H1 (cell line): ENCODE results near the gene JDP2. TPM values are rescaled to one million over a fixed set of nuclear protein-coding genes. Genes with fewer than 3 reads are reported as not detected.

Source experiments
- CTCF ChIA-PET: fragments of 300-600 bp; sonication (Branson Sonifier 250); formaldehyde crosslinking; loops from one replicate; lab custom pipeline; 2021; ENCODE audit not compliant: partially characterized antibody; lab: Charles Lee
- POLR2A ChIA-PET: fragments of 300-600 bp; sonication (Branson Sonifier 250); formaldehyde crosslinking; loops from one replicate; lab custom pipeline; 2021; ENCODE audit warnings: inconsistent platforms; ENCODE audit not compliant: partially characterized antibody; lab: Charles Lee
- DNase-seq, 2 experiments: peaks; one replicate each; pipeline versions ENCODE4 v3.0.0 to v3.0.0-alpha.2; 2010 to 2022; ENCODE audit warnings: low spot score in 2 of 2, low read depth in 1 of 2, mixed read lengths in 1 of 2
- FAIRE-seq: peaks from 2 replicates; lab custom pipeline; 2011; peaks lifted over from hg19 to GRCh38; lab: Jason Lieb, UNC
- H2AFZ ChIP-seq: 2 replicates; pipeline ENCODE4 v1.8.1; 2012; ENCODE audit warnings: low read length, inconsistent platforms
- H2AK5ac ChIP-seq: 2 replicates; pipeline ENCODE4 v1.6.1; 2013; ENCODE audit warnings: low read depth, low read length
- H2BK120ac ChIP-seq: replicated peaks from 2 replicates; pipeline ENCODE3; 2013; ENCODE audit warnings: low read depth, low read length, inconsistent platforms
- H2BK12ac ChIP-seq: 2 replicates; pipeline ENCODE4 v1.6.1; 2013; ENCODE audit warnings: low read depth, low read length
- H2BK15ac ChIP-seq: 2 replicates; pipeline ENCODE4 v1.6.1; 2013; ENCODE audit warnings: low read length
- H2BK20ac ChIP-seq: 2 replicates; pipeline ENCODE4 v1.6.1; 2013; ENCODE audit warnings: low read length
- H2BK5ac ChIP-seq: 2 replicates; pipeline ENCODE4 v1.6.1; 2013; ENCODE audit warnings: low read depth, low read length
- H3K14ac ChIP-seq: 2 replicates; pipeline ENCODE4 v1.6.1; 2013; ENCODE audit warnings: inconsistent platforms; ENCODE audit not compliant: insufficient read length
- H3K18ac ChIP-seq: 2 replicates; pipeline ENCODE4 v1.6.1; 2013; ENCODE audit warnings: low read length; ENCODE audit errors: extremely low read depth
- H3K23ac ChIP-seq: 2 replicates; pipeline ENCODE4 v1.6.1; 2013; ENCODE audit warnings: inconsistent platforms; ENCODE audit not compliant: insufficient read length
- H3K23me2 ChIP-seq: 2 replicates; pipeline ENCODE4 v1.6.1; 2013; ENCODE audit warnings: low read depth, low read length
- H3K27ac ChIP-seq: 2 replicates; pipeline ENCODE4 v1.6.1; 2011; ENCODE audit warnings: low read depth, low read length, inconsistent platforms
- H3K27me3 ChIP-seq, 4 experiments: replicated peaks in 1 of 4; 1 replicate in 1 of 4; 2 replicates in 3 of 4; pipeline versions ENCODE4 v1.6.1 to v1.8.1; 2011 to 2013; ENCODE audit warnings: low read length in 3 of 4, mild to moderate bottlenecking in 3 of 4, inconsistent platforms in 2 of 4, mixed read lengths in 2 of 4, moderate library complexity in 1 of 4; ENCODE audit not compliant: control insufficient read depth in 3 of 4, insufficient read depth in 3 of 4; ENCODE audit errors: extremely low read depth in 1 of 4
- H3K36me3 ChIP-seq, 4 experiments: 2 replicates each; pipeline versions ENCODE4 v1.6.1 to v1.8.1; 2011 to 2013; ENCODE audit warnings: mild to moderate bottlenecking in 4 of 4, low read length in 3 of 4, moderate library complexity in 2 of 4, control low read depth in 1 of 4, inconsistent platforms in 1 of 4; ENCODE audit not compliant: insufficient read depth in 4 of 4, control insufficient read depth in 2 of 4
- H3K4ac ChIP-seq: replicated peaks from 2 replicates; pipeline ENCODE3; 2013; ENCODE audit warnings: low read length, low read depth, mixed read lengths, inconsistent platforms; ENCODE audit not compliant: insufficient read length
- H3K4me1 ChIP-seq, 4 experiments: replicated peaks in 1 of 4; 1 replicate in 1 of 4; 2 replicates in 3 of 4; pipeline versions ENCODE4 v1.6.1 to v1.8.1; 2011 to 2013; ENCODE audit warnings: low read length in 3 of 4, inconsistent platforms in 2 of 4, mixed read lengths in 1 of 4; ENCODE audit not compliant: insufficient read depth in 4 of 4, control insufficient read depth in 3 of 4
- H3K4me2 ChIP-seq, 2 experiments: 2 replicates each; pipeline versions ENCODE4 v1.6.1 to v1.8.1; 2011 to 2013; ENCODE audit warnings: low read depth in 2 of 2, low read length in 2 of 2, control low read depth in 1 of 2, inconsistent platforms in 1 of 2, mild to moderate bottlenecking in 1 of 2; ENCODE audit not compliant: insufficient read depth in 1 of 2
- H3K4me3 ChIP-seq, 4 experiments: fragments of 200-600, 300-600 bp in 1 of 4; sonication (generic), shearing (Covaris generic), sonication (Bioruptor Twin) in 1 of 4; 2 replicates each; pipeline versions ENCODE4 v1.5.1 to v1.8.1; 2011 to 2016; ENCODE audit warnings: low read length in 4 of 4, low read depth in 3 of 4, control low read depth in 2 of 4, inconsistent platforms in 2 of 4, mild to moderate bottlenecking in 2 of 4, mixed read lengths in 1 of 4, moderate library complexity in 1 of 4; ENCODE audit not compliant: insufficient read depth in 2 of 4; ENCODE audit errors: extremely low read depth in 1 of 4
- H3K56ac ChIP-seq: replicated peaks from 2 replicates; pipeline ENCODE3; 2013; ENCODE audit warnings: low read depth, mild to moderate bottlenecking, mixed read lengths, low read length, inconsistent platforms; ENCODE audit not compliant: insufficient read length
- H3K79me1 ChIP-seq: 2 replicates; pipeline ENCODE4 v1.6.1; 2013; ENCODE audit warnings: low read depth, low read length, control low read depth
- H3K79me2 ChIP-seq, 2 experiments: 2 replicates each; pipeline versions ENCODE4 v1.6.1 to v1.8.1; 2012 to 2013; ENCODE audit warnings: low read length in 2 of 2, mild to moderate bottlenecking in 2 of 2, inconsistent platforms in 1 of 2; ENCODE audit not compliant: insufficient read depth in 2 of 2, control insufficient read depth in 1 of 2
- H3K9ac ChIP-seq, 4 experiments: replicated peaks in 1 of 4; 1 replicate in 1 of 4; 2 replicates in 3 of 4; pipeline versions ENCODE4 v1.6.1 to v1.8.1; 2011 to 2013; ENCODE audit warnings: low read depth in 3 of 4, low read length in 3 of 4, control low read depth in 2 of 4, mild to moderate bottlenecking in 2 of 4, moderate library complexity in 2 of 4, inconsistent platforms in 1 of 4; ENCODE audit errors: extremely low read depth in 1 of 4
- H3K9me3 ChIP-seq, 2 experiments: 2 replicates each; pipeline versions ENCODE4 v1.6.1 to v1.8.1; 2012 to 2013; ENCODE audit warnings: mild to moderate bottlenecking in 2 of 2, moderate library complexity in 2 of 2, control low read depth in 1 of 2, inconsistent platforms in 1 of 2, low read depth in 1 of 2, low read length in 1 of 2, mixed read lengths in 1 of 2; ENCODE audit not compliant: insufficient read depth in 2 of 2
- H4K20me1 ChIP-seq, 2 experiments: replicated peaks in 1 of 2; 2 replicates each; pipeline versions ENCODE3 to v1.8.1; 2011 to 2013; ENCODE audit warnings: inconsistent platforms in 2 of 2, low read length in 2 of 2, mild to moderate bottlenecking in 1 of 2; ENCODE audit not compliant: insufficient read depth in 2 of 2, control insufficient read depth in 1 of 2
- H4K5ac ChIP-seq: 2 replicates; pipeline ENCODE4 v1.6.1; 2013; ENCODE audit warnings: low read length, low read depth, mixed read lengths, inconsistent platforms; ENCODE audit not compliant: insufficient read length
- H4K8ac ChIP-seq: 2 replicates; pipeline ENCODE4 v1.8.0; 2013; ENCODE audit warnings: mild to moderate bottlenecking, moderate library complexity, low read length, inconsistent platforms; ENCODE audit not compliant: insufficient read depth; ENCODE audit errors: extremely low read depth
- H4K91ac ChIP-seq: replicated peaks from 2 replicates; pipeline ENCODE3; 2013; ENCODE audit warnings: low read length, mixed read lengths, inconsistent platforms; ENCODE audit not compliant: insufficient read length
- BCL11A ChIP-seq, 2 experiments: IDR thresholded peaks; one replicate each; pipeline ENCODE4 v1.6.1; 2011; ENCODE audit warnings: low read depth in 2 of 2, low read length in 2 of 2, mild to moderate bottlenecking in 2 of 2
- EGR1 ChIP-seq: IDR thresholded peaks from 2 replicates; pipeline ENCODE4 v1.6.1; 2011; ENCODE audit warnings: low read depth, low read length, borderline replicate concordance
- EZH2 ChIP-seq: fragments of 200-600 bp; sonication (generic); IDR thresholded peaks from 2 replicates; pipeline ENCODE4 v1.7.1; 2012; ENCODE audit warnings: low read depth, mild to moderate bottlenecking, moderate library complexity, low read length, inconsistent platforms; ENCODE audit not compliant: severe bottlenecking
- KDM1A ChIP-seq: fragments of 200-600, 300-600 bp; sonication (generic); IDR thresholded peaks from 2 replicates; pipeline ENCODE4 v1.7.1; 2016; ENCODE audit warnings: mild to moderate bottlenecking, low read length, borderline replicate concordance
- KDM4A ChIP-seq: IDR thresholded peaks from one replicate; pipeline ENCODE4 v1.7.1; 2012; ENCODE audit warnings: low read depth, mild to moderate bottlenecking, moderate library complexity, low read length, inconsistent platforms; ENCODE audit not compliant: severe bottlenecking
- PHF8 ChIP-seq: fragments of 200-600 bp; sonication (generic); conservative IDR thresholded peaks from 2 replicates; pipeline ENCODE4 v1.7.1; 2012; ENCODE audit warnings: low read depth, mild to moderate bottlenecking, inconsistent platforms, low read length, moderate library complexity
- POLR2AphosphoS5 ChIP-seq: IDR thresholded peaks from 2 replicates; pipeline ENCODE4 v1.6.1; 2011; ENCODE audit warnings: low read depth, low read length
- POU5F1 ChIP-seq: IDR thresholded peaks from 2 replicates; pipeline ENCODE4 v1.6.1; 2011; ENCODE audit warnings: low read depth, mild to moderate bottlenecking, low read length, moderate library complexity
- SIN3A ChIP-seq, 2 experiments: IDR thresholded peaks in 1 of 2; conservative IDR thresholded peaks in 1 of 2; 2 replicates each; pipeline ENCODE4 v1.6.1; 2011 to 2012; ENCODE audit warnings: low read length in 2 of 2, improper control_type of control experiment in 1 of 2, low read depth in 1 of 2, mild to moderate bottlenecking in 1 of 2
- SIX5 ChIP-seq: IDR thresholded peaks from 2 replicates; pipeline ENCODE4 v1.6.1; 2011; ENCODE audit warnings: mild to moderate bottlenecking, low read depth, low read length
- SP1 ChIP-seq: IDR thresholded peaks from 2 replicates; pipeline ENCODE4 v1.6.1; 2011; ENCODE audit warnings: low read depth, low read length
- SP2 ChIP-seq: IDR thresholded peaks from 2 replicates; pipeline ENCODE4 v1.6.1; 2012; ENCODE audit warnings: mild to moderate bottlenecking, low read length, inconsistent platforms
- WGBS, 2 experiments: shearing (Covaris generic) in 1 of 2; methylation state at CpG; one replicate each; pipeline versions ENCODE4 v1.1.6 to v1.1.7; 2013 to 2015; ENCODE audit warnings: low lambda C conversion rate in 2 of 2, mixed read lengths in 2 of 2, inconsistent platforms in 1 of 2, low coverage in 1 of 2, missing lambda C conversion rate in 1 of 2; ENCODE audit not compliant: insufficient replicate concordance in 2 of 2, insufficient coverage in 1 of 2, insufficient read length in 1 of 2; ENCODE audit errors: extremely low coverage in 1 of 2, missing lambda C conversion rate in 1 of 2; 5-methylcytosine and 5-hydroxymethylcytosine counted together
- polyA plus RNA-seq, 7 experiments: library from polyadenylated mRNA; depleted of rRNA in 3 of 7; stranded (reverse) in 5 of 7; unstranded in 2 of 7; fragments of >200 nt in 5 of 7; fragments of 200-250 nt in 2 of 7; gene quantifications; 1 replicate in 5 of 7; 2 replicates in 1 of 7; 4 replicates in 1 of 7; pipeline versions ENCODE4 v1.2.1 to v1.2.3, GENCODE V29; 2011 to 2013; ENCODE audit warnings: missing spikeins in 2 of 7, mixed read lengths in 2 of 7
- total RNA-seq: library from RNA; stranded (reverse); fragmentation: NEBNext Ultra II Directional; extraction: Animal tissue kit (Norgen Biotek cat#: 25700); gene quantifications from 2 replicates; pipeline ENCODE4 v1.2.1, GENCODE V29; 2021
- TF ChIP-seq, protein P1 (sequence below): IDR thresholded peaks from 2 replicates; pipeline ENCODE4 v1.6.1; 2012; ENCODE audit warnings: low read length, inconsistent platforms

JDP2 gene
- total and polyA plus RNA-seq, 2 of the 8 experiments (the other 6 are each of a cell fraction or from before 2014, with no cell fraction given): 8.9 to 27.2 TPM

- Histone ChIP-seq H2BK20ac (no peak overlapping the region), H2BK12ac (no peak overlapping the region), H2BK120ac (no peak overlapping the region), H3K9ac (no peak overlapping the region), H3K4ac (no peak overlapping the region), H4K20me1 (no peaks in the 10 kb centered on the region), H3K36me3 (no peaks in the 10 kb centered on the region), H3K4me2 (no peak overlapping the region), H2AK5ac (no peak overlapping the region), H2BK5ac (no peak overlapping the region), H3K14ac (no peak overlapping the region), H3K23ac (no peak overlapping the region), H3K27ac (no peak overlapping the region), H3K4me1 (no peaks in the 10 kb centered on the region), H4K8ac (no peak overlapping the region), H3K27me3 (no peaks in the 10 kb centered on the region; a peak in 1 of 7 replicates), H3K9me3 (no peaks in the 10 kb centered on the region), H4K91ac (no peak overlapping the region), H3K18ac (no peak overlapping the region), H2AFZ (no peak overlapping the region), H3K79me1 (no peaks in the 10 kb centered on the region), H4K5ac (no peak overlapping the region), H3K4me3 (no peak overlapping the region), H2BK15ac (no peak overlapping the region), H3K23me2 (no peaks in the 10 kb centered on the region), H3K56ac (no peak overlapping the region), H3K79me2 (no peaks in the 10 kb centered on the region)
- peak in 1 of 2 experiments; percentile 24 for DNase-seq
- CTCF ChIA-PET: interaction anchor here (1.2 to 3.7 kb wide), 4 partner anchors 9 to 193 kb away, joined by 3 to 21 read pairs (median 6); no protein-coding TSS in a partner anchor
- FAIRE-seq: no peak
- TF ChIP-seq PHF8 (no peak), POLR2AphosphoS5 (no peak), EZH2 (no peak), SIN3A (conservative IDR thresholded peaks at IDR 0.05 in 1 of 2, IDR thresholded peaks at IDR 0.05 in 1 of 2; ENCODE audit: low read depth in 1 of 2, low read length in 2 of 2) (no peak), KDM1A (no peak), BCL11A (IDR thresholded peaks at IDR 0.05; ENCODE audit: low read depth in 2 of 2, low read length in 2 of 2) (no peak), SP1 (no peak), SP2 (no peak), EGR1 (no peak), SIX5 (no peak), KDM4A (no peak), POU5F1 (no peak)
- TF ChIP-seq, protein P1, sequence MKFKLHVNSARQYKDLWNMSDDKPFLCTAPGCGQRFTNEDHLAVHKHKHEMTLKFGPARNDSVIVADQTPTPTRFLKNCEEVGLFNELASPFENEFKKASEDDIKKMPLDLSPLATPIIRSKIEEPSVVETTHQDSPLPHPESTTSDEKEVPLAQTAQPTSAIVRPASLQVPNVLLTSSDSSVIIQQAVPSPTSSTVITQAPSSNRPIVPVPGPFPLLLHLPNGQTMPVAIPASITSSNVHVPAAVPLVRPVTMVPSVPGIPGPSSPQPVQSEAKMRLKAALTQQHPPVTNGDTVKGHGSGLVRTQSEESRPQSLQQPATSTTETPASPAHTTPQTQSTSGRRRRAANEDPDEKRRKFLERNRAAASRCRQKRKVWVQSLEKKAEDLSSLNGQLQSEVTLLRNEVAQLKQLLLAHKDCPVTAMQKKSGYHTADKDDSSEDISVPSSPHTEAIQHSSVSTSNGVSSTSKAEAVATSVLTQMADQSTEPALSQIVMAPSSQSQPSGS: no peak
- 92% methylated on average over 4 of the region's 4 CpGs; no CpG with 5 or more reads in 1 of the 2 experiments for WGBS, 2 experiments
- POLR2A ChIA-PET: no interaction called here
Observed at GRCh38 chr14:75497191-75497590, 69.4 kb downstream of the JDP2 start.
